Measurements from ENCODE around the gene BMP2. TPM values are rescaled to one million over a fixed set of nuclear protein-coding genes. Genes with fewer than 3 reads are reported as not detected.
A peak's percentile ranks its signal among the peaks of the same experiment; 100 is the strongest.

Gene BMP2
- total RNA-seq, 2 experiments from 2014 or later, result not detected

GRCh38 chr20:6828794-6829423, 61.4 kb downstream of the BMP2 start:
- H3K9me3 Mint-ChIP-seq, result peaks cover 3% of the 10 kb centered on the region
- ChIA-PET POLR2A (no interaction called here), CTCF (interaction anchor here (0.6 to 1.5 kb wide), 3 partner anchors 58 to 71 kb away, joined by 3 read pairs; no protein-coding TSS in a partner anchor)
- H3K27ac Mint-ChIP-seq, result no peak overlapping the region
- no peak overlapping the region for H3K4me3 Mint-ChIP-seq
- no peaks in the 10 kb centered on the region for H3K4me1 Mint-ChIP-seq (ENCODE audit: low read depth)
- no peaks in the 10 kb centered on the region for H3K27me3 Mint-ChIP-seq
- DNase-seq (peak; percentile 65), ATAC-seq (peak; percentile 64)
- intact Hi-C loops (cut with micrococcal nuclease), result no loop called here
- H3K36me3 Mint-ChIP-seq (ENCODE audit: low read depth), result no peaks in the 10 kb centered on the region
- peak; percentile 74 for TF ChIP-seq CTCF (IDR thresholded peaks at IDR 0.05)

GRCh38 chr20:6829510-6830116, 62.1 kb downstream of the BMP2 start:
- intact Hi-C loops (cut with micrococcal nuclease), result no loop called here
- Mint-ChIP-seq H3K27me3 (no peaks in the 10 kb centered on the region), H3K36me3 (ENCODE audit: low read depth) (no peaks in the 10 kb centered on the region), H3K4me3 (no peak overlapping the region), H3K4me1 (ENCODE audit: low read depth) (no peaks in the 10 kb centered on the region), H3K27ac (no peak overlapping the region), H3K9me3 (peaks cover 3% of the 10 kb centered on the region)
- TF ChIP-seq CTCF (IDR thresholded peaks at IDR 0.05), result no peak
- no peak for ATAC-seq
- ChIA-PET CTCF (interaction anchor here (0.6 to 1.5 kb wide), 3 partner anchors 57 to 72 kb away, joined by 3 read pairs; no protein-coding TSS in a partner anchor), POLR2A (no interaction called here)
- DNase-seq, result no peak

Data from activated CD8-positive, alpha-beta T cell treated with anti-CD3 and anti-CD28 coated beads for 36 hours (primary cell).